ENCODE results near the gene TCTN1. TPM values are rescaled to one million over a fixed set of nuclear protein-coding genes. Genes with fewer than 3 reads are reported as not detected.

The TCTN1 gene
- 17.7 and 45.2 TPM in 2 replicates for total RNA-seq (ENCODE audit: low replicate concordance)

GRCh38 chr12:110613771-110614684 lies at the start of gene TCTN1:
Gene TCTN1, plus strand, starts transcription at chr12:110614129. Its CDS starts 54 bp downstream, at chr12:110614183.

GRCh38 chr12:110583137-110584059 lies 30.5 kb upstream of the TCTN1 start, which contains the start of gene PPTC7:
Gene PPTC7, minus strand, starts transcription at chr12:110583318. Its CDS starts 287 bp downstream, at chr12:110583031.

GRCh38 chr12:110688446-110689280 lies 74.7 kb downstream of the TCTN1 start, which contains the start of gene HVCN1:
Gene HVCN1, minus strand, starts transcription at chr12:110689115. Its CDS starts 5,870 bp downstream, at chr12:110683245.

Other genes with a start within 250 kb of the TCTN1 start
- 37.0 and 45.0 TPM in 2 replicates for gene ANAPC7, start 210.4 kb upstream of the TCTN1 start, total RNA-seq (ENCODE audit: low replicate concordance)
- 79.9 and 229 TPM in 2 replicates for gene ARPC3, start 163.8 kb upstream of the TCTN1 start, total RNA-seq (ENCODE audit: low replicate concordance)
- 7.7 and 14.7 TPM in 2 replicates for gene GPN3, start 145.9 kb upstream of the TCTN1 start, total RNA-seq (ENCODE audit: low replicate concordance)
- gene FAM216A, start 145.3 kb upstream of the TCTN1 start, total RNA-seq (ENCODE audit: low replicate concordance) = 11.7 and 14.0 TPM in 2 replicates
- gene VPS29, start 112.0 kb upstream of the TCTN1 start, total RNA-seq (ENCODE audit: low replicate concordance) = 17.8 and 52.0 TPM in 2 replicates
- gene RAD9B, start 111.8 kb upstream of the TCTN1 start, total RNA-seq (ENCODE audit: low replicate concordance) = 0.30 TPM in 1 of 2 replicates, not detected in the other
- gene PPTC7, start 30.8 kb upstream of the TCTN1 start, total RNA-seq (ENCODE audit: low replicate concordance) = 4.4 TPM in 2 replicates
- gene HVCN1, start 75.0 kb downstream of the TCTN1 start, total RNA-seq (ENCODE audit: low replicate concordance) = 1.8 and 2.0 TPM in 2 replicates
- 45.6 and 71.3 TPM in 2 replicates for gene PPP1CC, start 128.8 kb downstream of the TCTN1 start, total RNA-seq (ENCODE audit: low replicate concordance)
- gene CCDC63, start 232.9 kb downstream of the TCTN1 start, total RNA-seq (ENCODE audit: low replicate concordance) = not detected in 2 replicates

Data from smooth muscle cell of the coronary artery (primary cell).